ENCODE data around the gene FBN1.

GRCh38 chr15:48419896-48420295 is 225.6 kb downstream of the FBN1 start:
- TF ChIP-seq EZH2phosphoT487 (IDR thresholded peaks at IDR 0.05; ENCODE audit: low read length) (no peak), EZH2 (optimal IDR thresholded peaks at IDR 0.05; ENCODE audit: low read depth, low read length) (no peak)
- TF ChIP-seq, protein P1, sequence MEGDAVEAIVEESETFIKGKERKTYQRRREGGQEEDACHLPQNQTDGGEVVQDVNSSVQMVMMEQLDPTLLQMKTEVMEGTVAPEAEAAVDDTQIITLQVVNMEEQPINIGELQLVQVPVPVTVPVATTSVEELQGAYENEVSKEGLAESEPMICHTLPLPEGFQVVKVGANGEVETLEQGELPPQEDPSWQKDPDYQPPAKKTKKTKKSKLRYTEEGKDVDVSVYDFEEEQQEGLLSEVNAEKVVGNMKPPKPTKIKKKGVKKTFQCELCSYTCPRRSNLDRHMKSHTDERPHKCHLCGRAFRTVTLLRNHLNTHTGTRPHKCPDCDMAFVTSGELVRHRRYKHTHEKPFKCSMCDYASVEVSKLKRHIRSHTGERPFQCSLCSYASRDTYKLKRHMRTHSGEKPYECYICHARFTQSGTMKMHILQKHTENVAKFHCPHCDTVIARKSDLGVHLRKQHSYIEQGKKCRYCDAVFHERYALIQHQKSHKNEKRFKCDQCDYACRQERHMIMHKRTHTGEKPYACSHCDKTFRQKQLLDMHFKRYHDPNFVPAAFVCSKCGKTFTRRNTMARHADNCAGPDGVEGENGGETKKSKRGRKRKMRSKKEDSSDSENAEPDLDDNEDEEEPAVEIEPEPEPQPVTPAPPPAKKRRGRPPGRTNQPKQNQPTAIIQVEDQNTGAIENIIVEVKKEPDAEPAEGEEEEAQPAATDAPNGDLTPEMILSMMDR (IDR thresholded peaks at IDR 0.05; ENCODE audit: low read length) = no peak

Data from MM.1S (cell line).